GM12873 (cell line): ENCODE measurements around the gene TAS2R14.

Experiments used
- TF ChIP-seq, protein P1 (sequence below): IDR thresholded peaks from 2 replicates; pipeline ENCODE4 v1.5.1; 2012; ENCODE audit warnings: low read depth, mild to moderate bottlenecking, moderate library complexity, low read length, control low read depth; ENCODE audit not compliant: insufficient read depth; ENCODE audit errors: missing control alignments

The TAS2R14 gene

GRCh38 chr12:10941369-10941768, 2.3 kb upstream of the TAS2R14 start:
- TF ChIP-seq, protein P1, sequence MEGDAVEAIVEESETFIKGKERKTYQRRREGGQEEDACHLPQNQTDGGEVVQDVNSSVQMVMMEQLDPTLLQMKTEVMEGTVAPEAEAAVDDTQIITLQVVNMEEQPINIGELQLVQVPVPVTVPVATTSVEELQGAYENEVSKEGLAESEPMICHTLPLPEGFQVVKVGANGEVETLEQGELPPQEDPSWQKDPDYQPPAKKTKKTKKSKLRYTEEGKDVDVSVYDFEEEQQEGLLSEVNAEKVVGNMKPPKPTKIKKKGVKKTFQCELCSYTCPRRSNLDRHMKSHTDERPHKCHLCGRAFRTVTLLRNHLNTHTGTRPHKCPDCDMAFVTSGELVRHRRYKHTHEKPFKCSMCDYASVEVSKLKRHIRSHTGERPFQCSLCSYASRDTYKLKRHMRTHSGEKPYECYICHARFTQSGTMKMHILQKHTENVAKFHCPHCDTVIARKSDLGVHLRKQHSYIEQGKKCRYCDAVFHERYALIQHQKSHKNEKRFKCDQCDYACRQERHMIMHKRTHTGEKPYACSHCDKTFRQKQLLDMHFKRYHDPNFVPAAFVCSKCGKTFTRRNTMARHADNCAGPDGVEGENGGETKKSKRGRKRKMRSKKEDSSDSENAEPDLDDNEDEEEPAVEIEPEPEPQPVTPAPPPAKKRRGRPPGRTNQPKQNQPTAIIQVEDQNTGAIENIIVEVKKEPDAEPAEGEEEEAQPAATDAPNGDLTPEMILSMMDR = no peak

- TF ChIP-seq, protein P1 = no peak
Observed at GRCh38 chr12:10940389-10940788, 1.3 kb upstream of the TAS2R14 start.

- TF ChIP-seq, protein P1 = no peak
Observed at GRCh38 chr12:10936506-10936905, 2.6 kb downstream of the TAS2R14 start.

DNA sequence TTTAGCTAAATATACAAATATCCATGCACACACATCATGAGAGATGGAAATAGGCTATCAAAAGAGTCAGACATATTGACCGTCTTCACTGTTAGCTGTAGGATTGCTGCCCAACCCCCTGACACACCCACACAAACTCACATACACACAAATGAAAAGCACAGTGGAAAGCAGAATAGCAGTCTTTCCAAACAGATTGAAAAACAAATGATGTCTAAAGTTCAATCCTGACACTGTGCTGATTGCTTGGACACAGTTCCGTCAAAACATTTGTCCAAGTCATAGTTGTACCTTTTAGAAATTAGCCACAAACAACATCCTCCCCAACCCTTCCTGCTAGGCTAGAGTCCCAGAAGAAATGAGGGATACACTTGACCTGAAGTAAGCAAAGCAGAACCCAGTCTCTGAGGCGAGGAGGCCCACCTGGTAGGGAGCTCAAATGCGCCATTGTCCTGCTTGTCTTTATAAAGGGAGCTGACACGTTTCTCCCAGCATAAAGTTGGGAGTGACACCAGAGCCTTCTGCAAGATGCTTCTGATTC, 10.2 kb downstream of the TAS2R14 start, which contains the start of gene PRH2:
Gene PRH2 (plus strand): TSS at position 491 of the 541 bp plus-strand sequence. CDS start 38 bp downstream, at position 529.
- TF ChIP-seq, protein P1 = no peak

DNA sequence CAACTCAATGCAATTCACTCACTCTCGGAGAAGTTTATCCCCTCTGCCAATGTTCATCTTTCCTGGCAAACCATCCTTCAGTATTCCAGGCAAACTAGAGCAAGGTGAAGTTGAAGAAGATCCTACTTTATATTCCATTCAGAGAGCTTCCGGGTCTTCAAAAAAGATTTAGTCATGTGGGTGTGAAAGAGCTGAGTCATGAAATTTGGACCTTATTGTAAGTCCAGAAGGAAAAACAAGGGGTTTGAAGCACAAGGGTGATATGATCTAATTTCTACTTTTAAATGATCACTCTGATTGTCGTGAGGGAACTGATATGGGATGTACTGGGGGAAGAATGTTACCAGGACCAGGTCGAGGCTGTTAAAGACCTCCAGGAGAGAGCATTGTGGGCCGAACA, 12.8 kb downstream of the TAS2R14 start:
- TF ChIP-seq, protein P1 = no peak

DNA sequence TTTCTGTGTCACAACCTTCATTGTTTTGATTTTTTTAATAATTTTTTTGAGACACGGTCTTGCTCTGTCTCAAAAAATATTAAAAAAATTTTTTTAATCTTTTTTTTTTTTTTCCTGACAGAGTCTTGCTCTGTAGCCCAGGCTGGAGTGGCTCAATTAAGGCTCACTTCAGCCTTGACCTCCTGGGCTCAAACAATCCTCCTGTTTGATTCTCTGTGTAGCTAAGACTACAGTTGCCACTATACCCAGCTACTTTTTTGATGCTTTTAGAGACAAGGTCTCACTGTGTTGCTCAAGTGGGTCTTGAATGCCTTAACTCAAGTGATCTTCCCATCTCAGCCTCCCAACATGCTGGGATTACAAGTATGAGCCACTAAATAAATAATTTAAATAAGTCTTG, 19.3 kb downstream of the TAS2R14 start:
- TF ChIP-seq, protein P1 = no peak

DNA sequence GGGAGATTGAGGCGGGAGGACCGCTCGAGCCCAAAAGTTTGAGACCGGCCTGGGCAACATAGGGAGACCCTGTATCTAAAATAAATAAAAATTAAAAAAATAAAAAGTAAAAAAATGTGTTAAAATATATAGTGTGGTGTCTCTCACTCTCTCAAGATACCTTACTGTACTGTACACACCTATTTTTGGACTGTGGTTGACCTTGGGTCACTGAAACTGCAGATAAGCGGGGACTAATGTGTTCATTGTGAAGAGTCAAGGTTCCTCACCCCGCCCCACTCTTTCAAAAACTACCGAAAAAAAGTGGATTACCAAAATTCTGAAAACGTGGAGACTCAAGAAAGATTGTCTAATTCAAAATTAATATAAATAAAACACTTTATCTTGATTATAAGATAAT, 28.7 kb downstream of the TAS2R14 start:
- TF ChIP-seq, protein P1 = no peak
